OCI-LY7 (cell line): ENCODE data around the gene HOXC9.

Experiments used
- CTCF ChIP-seq: fragments of 200-600 bp; sonication (generic); conservative IDR thresholded peaks from 2 replicates; pipeline ENCODE4 v1.5.1; 2014; ENCODE audit warnings: mild to moderate bottlenecking, antibody characterized with exemption, low read length, moderate library complexity, mixed read lengths
- EZH2phosphoT487 ChIP-seq: fragments of 200-600 bp; sonication (generic); IDR thresholded peaks from 2 replicates; pipeline ENCODE4 v1.6.1; 2018; ENCODE audit warnings: low read depth, borderline replicate concordance, mild to moderate bottlenecking, mixed run types, antibody characterized with exemption, low read length, moderate library complexity, mixed read lengths

GRCh38 chr12:53973236-53974042 lies 26.5 kb upstream of the HOXC9 start:
- TF ChIP-seq EZH2phosphoT487 (no peak), CTCF (no peak)
